Left ventricle myocardium inferior (tissue), 1 donor: ENCODE results near the gene CLSTN2. TPM values are rescaled to one million over a fixed set of nuclear protein-coding genes. Genes with fewer than 3 reads are reported as not detected.

ENCODE experiments used
- DNase-seq: peaks from one replicate; pipeline ENCODE4 v3.0.0-alpha.2; 2020
- H3K27ac ChIP-seq: fragments of 200-600 bp; replicated peaks from 2 replicates; pipeline ENCODE4 v1.8.0; 2021
- H3K27me3 ChIP-seq: fragments of 200-600 bp; 2 replicates; pipeline ENCODE4 v1.8.0; 2021; ENCODE audit warnings: low read depth
- H3K36me3 ChIP-seq: fragments of 200-600 bp; 2 replicates; pipeline ENCODE4 v1.8.0; 2021
- H3K4me1 ChIP-seq: fragments of 200-600 bp; 2 replicates; pipeline ENCODE4 v1.8.0; 2021
- H3K4me3 ChIP-seq: fragments of 200-600 bp; 2 replicates; pipeline ENCODE4 v1.8.0; 2021; ENCODE audit warnings: mild to moderate bottlenecking, moderate library complexity
- H3K9me3 ChIP-seq: fragments of 200-600 bp; replicated peaks from 2 replicates; pipeline ENCODE4 v1.8.0; 2021
- intact Hi-C: fragments of 100-400 bp; cut with micrococcal nuclease; formaldehyde crosslinking; loops from one replicate; pipeline ENCODE4 v1.11.0; 2022
- total RNA-seq: library from RNA; stranded (reverse); fragmentation: NEBNext Ultra II Directional; extraction: Animal tissue kit (Norgen Biotek cat#: 25700); gene quantifications from one replicate; pipeline ENCODE4 v1.2.1, GENCODE V29; 2021
- TF ChIP-seq, protein P1 (sequence below): fragments of 200-600 bp; IDR thresholded peaks from 2 replicates; pipeline ENCODE4 v1.8.0; 2021; ENCODE audit warnings: antibody characterized with exemption, mild to moderate bottlenecking, borderline replicate concordance
- donor health status: DM: no; HTN: yes; CAD: no; lungs with severe emphysema.

The CLSTN2 gene
- total RNA-seq, 1 donor from 2014 or later: 7.0 TPM

DNA sequence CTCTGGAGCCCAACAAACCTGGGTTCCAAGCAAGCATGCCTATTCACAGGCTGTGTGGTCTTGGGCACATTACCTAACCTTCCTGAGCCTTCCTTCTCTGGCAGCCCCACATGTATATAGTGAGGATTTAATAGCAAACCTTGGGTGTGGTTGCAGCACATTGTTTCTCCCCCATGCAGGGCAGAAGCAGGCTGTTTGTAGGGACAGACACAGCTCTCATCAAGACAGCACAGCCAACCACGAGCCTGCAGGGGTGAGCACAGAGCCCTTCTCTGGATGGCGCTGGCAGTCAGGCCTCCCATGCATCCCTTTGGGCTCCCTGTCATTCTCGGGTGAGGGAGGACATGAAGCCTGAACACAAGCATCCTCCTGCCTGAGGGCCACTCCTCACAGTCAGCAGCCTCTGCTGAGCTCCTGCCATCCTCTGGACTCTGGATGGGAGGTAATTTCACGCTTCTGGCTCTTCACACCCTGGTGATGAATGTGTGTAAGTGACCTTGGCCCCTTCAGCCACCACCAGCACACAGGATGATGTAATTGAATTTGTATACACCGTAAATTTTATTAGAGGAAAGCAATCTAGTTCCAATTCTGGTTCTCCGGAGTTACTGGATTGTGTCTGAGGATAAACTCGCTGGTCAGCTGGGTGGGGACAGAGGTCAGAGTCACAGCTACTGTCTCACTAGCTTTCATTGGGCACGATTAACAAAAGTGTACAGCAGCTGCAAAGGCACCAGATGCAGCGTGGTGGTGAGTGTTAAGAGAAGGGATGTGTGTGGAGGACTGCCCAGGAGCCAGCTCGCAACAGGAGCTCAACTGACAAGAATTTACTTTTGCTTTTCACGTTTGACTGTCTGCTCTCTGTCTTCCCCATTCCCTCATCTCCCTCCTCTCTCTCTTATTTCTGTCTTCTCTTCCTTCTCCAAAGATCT, 118.1 kb downstream of the CLSTN2 start:
- Histone ChIP-seq H3K4me1 (no peaks in the 10 kb centered on the region), H3K36me3 (no peaks in the 10 kb centered on the region), H3K27me3 (peaks cover 17% of the 10 kb centered on the region), H3K4me3 (no peak overlapping the region), H3K9me3 (no peaks in the 10 kb centered on the region), H3K27ac (no peak overlapping the region)
- no peak for DNase-seq
- TF ChIP-seq, protein P1, sequence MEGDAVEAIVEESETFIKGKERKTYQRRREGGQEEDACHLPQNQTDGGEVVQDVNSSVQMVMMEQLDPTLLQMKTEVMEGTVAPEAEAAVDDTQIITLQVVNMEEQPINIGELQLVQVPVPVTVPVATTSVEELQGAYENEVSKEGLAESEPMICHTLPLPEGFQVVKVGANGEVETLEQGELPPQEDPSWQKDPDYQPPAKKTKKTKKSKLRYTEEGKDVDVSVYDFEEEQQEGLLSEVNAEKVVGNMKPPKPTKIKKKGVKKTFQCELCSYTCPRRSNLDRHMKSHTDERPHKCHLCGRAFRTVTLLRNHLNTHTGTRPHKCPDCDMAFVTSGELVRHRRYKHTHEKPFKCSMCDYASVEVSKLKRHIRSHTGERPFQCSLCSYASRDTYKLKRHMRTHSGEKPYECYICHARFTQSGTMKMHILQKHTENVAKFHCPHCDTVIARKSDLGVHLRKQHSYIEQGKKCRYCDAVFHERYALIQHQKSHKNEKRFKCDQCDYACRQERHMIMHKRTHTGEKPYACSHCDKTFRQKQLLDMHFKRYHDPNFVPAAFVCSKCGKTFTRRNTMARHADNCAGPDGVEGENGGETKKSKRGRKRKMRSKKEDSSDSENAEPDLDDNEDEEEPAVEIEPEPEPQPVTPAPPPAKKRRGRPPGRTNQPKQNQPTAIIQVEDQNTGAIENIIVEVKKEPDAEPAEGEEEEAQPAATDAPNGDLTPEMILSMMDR: no peak
- intact Hi-C loops: no loop called here

- Histone ChIP-seq H3K9me3 (no peaks in the 10 kb centered on the region), H3K4me1 (no peaks in the 10 kb centered on the region), H3K27me3 (peaks cover 17% of the 10 kb centered on the region), H3K4me3 (no peak overlapping the region), H3K36me3 (no peaks in the 10 kb centered on the region), H3K27ac (no peak overlapping the region)
- intact Hi-C loops: no loop called here
- TF ChIP-seq, protein P1: no peak
- no peak for DNase-seq
Measured at GRCh38 chr3:140053794-140054193, 118.8 kb downstream of the CLSTN2 start.

GRCh38 chr3:140055092-140055791, 120.3 kb downstream of the CLSTN2 start:
- H3K4me1 ChIP-seq: no peaks in the 10 kb centered on the region
- peaks cover 17% of the 10 kb centered on the region for H3K27me3 ChIP-seq
- H3K9me3 ChIP-seq: no peaks in the 10 kb centered on the region
- no peak overlapping the region for H3K27ac ChIP-seq
- TF ChIP-seq, protein P1: no peak
- H3K4me3 ChIP-seq: no peak overlapping the region
- no peaks in the 10 kb centered on the region for H3K36me3 ChIP-seq
- intact Hi-C loops: no loop called here
- DNase-seq: no peak

- intact Hi-C loops: no loop called here
- H3K27me3 ChIP-seq: peaks cover 17% of the 10 kb centered on the region
- no peaks in the 10 kb centered on the region for H3K4me1 ChIP-seq
- no peak overlapping the region for H3K27ac ChIP-seq
- TF ChIP-seq, protein P1: no peak
- no peaks in the 10 kb centered on the region for H3K9me3 ChIP-seq
- no peak for DNase-seq
- no peak overlapping the region for H3K4me3 ChIP-seq
- no peaks in the 10 kb centered on the region for H3K36me3 ChIP-seq
Measured at GRCh38 chr3:140056047-140056446, 121.1 kb downstream of the CLSTN2 start.

GRCh38 chr3:140061211-140061610, 126.2 kb downstream of the CLSTN2 start:
- intact Hi-C loops: no loop called here
- TF ChIP-seq, protein P1: no peak
- no peak overlapping the region for H3K4me3 ChIP-seq
- no peaks in the 10 kb centered on the region for H3K4me1 ChIP-seq
- peaks cover 8% of the 10 kb centered on the region for H3K9me3 ChIP-seq
- DNase-seq: no peak
- peaks cover 15% of the 10 kb centered on the region for H3K27me3 ChIP-seq
- H3K27ac ChIP-seq: no peak overlapping the region
- no peaks in the 10 kb centered on the region for H3K36me3 ChIP-seq
